HG02884 (cell line): ENCODE results near the gene PCNA.

Experiments
- ATAC-seq: cut with Tn5 transposase; IDR thresholded peaks from one replicate; pipeline ENCODE4 v1.9.1; 2021; ENCODE audit warnings: mild to moderate bottlenecking, moderate library complexity; ENCODE audit not compliant: unreplicated experiment

The PCNA gene

DNA sequence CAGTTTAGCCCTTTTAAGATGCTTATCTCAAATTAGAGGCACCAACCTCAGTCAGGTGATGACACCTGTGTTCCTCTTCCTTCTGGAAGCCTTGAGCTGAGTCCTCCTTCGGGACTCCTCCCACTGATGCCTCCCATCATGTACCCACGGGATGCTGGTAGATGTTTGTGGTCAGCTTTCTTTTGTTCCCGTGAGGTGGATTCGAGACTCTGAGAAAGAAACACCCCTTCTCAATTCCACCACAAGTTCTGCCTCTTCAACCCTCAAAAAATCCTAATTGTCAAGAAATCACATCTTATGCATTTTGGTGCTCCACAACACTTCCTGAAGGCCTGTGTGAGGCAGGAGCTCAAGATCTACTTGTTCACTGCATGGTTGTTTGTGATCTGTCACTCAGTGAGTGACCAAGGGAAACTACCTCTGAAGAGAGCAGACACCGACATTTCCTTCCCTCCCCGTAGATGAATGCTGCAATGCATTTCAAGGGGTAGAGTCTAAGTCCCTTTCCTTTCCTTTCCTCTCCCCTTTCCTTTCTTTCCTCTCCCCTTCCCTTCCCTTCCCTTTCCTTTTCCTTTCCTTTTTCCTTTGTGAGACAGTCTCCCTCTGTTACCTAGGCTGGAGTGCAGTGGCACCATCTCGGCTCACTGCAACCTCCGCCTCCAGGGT, 50.5 kb downstream of the PCNA start:
- no peak for ATAC-seq

DNA sequence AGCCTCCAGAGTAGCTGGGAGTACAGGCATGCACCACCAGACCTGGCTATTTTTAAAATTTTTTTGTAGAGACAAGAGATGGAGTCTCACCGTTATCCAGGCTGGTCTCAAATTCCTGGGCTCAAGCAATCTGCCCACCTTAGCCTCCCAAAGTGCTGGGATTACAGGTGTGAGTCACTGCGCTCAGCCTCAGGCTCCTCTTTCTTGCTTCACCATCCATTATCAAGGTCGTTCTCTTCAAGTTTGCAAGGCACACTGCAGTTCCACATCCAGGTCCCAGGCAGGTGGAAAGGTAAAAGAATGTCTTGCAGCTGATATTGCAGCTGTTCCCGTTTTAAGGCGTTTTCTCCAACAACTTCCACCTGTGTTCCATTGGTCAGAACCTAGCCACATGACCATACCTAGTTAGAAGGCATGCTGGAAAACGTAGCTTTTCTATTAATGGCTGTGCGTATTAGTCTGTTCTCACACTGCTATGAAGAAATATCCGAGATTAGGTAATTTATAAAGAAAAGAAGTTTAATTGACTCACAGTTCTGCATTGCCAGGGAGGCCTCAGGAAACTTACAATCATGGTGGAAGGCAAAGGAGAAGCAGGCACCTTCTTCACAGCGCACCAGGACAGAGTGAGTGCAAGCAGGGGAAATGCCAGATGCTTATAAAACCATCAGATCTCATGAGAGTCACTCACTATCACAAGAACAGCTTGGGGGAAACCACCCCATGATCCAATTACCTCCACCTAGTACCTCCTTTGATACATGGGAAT, 51.7 kb downstream of the PCNA start:
- no peak for ATAC-seq

DNA sequence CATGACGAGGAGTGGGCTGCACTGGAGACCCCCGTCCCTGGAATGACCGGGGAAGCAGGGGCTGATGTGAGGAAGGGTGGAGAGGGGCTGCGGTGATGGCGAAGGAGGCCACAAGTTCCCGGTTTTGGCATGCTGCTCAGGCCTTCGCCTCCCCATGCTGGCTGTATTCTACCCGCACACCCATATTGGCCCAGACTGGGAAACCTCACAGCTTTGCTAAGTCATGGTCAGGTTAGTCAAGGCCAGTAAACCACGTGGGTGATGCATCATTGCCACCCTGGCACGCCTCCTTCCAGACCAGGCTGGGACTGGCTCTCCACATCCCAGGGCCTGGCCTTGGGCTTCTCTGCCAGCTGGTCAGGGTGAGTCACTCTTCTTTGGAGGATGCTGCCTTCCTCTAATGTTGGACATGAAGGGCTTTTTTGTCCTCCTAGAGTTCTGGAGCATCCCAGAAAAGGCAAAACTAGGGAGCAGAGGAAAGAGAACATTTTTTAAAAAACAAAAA, 53.8 kb downstream of the PCNA start:
- ATAC-seq: no peak

DNA sequence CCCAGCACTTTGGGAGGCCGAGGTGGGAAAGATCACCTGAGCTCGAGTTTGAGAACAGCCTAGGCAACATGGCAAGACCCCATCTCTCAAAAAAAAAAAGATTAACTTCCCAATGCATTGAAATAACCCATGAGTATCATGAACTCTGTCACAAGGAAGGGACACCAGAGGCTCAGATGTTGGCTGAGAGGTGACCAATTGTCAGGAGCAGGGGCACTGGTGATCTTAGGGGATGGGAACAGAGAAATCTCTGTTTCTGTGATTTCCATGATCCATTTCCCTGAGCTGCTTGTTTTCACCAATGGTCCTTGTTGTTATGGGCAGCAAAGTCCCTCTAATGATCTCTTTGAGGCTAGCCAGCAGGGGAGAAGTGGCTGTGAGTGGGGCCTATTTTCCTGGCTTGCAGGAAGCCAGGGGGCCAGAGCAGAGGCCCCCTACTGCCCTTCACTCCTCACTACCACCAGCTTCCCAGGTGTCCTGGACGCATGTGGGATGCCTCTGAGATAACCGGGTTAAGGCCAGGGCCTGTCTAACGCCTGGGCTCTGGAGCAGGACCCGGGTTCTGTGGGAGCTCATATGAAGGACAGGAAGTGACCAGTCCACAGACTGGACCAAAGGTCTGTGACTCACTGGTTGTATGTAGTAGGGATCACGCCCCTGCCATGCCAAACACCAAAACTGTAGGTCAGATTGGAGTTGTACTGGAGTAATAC, 54.4 kb downstream of the PCNA start:
- ATAC-seq: no peak
